ENCODE measurements around the gene KCNN4. TPM values are rescaled to one million over a fixed set of nuclear protein-coding genes. Genes with fewer than 3 reads are reported as not detected.

KCNN4 gene
- total and polyA plus RNA-seq, 4 donors = 0.14 to 30.3 (median 0.51) TPM

DNA sequence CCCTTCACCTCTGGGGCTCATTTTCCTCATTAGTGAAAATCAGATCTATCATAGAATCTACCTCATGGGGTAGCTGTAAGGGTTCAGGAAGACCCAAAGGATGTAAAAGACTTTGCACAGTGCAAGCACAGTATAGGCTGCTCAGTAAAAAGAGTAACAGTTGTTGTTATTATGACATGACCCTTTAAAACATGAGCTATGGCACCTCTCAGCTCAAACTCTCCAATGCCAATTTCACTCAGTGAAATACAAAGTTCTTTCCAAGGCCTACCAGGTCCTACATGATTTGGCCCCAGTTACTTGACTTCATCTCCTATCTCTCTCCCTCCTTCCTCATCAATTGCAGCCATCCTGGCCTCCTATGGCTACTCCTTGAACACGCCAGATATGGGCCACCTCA is 30.9 kb downstream of the KCNN4 start (continued):
- TF ChIP-seq, protein P1, sequence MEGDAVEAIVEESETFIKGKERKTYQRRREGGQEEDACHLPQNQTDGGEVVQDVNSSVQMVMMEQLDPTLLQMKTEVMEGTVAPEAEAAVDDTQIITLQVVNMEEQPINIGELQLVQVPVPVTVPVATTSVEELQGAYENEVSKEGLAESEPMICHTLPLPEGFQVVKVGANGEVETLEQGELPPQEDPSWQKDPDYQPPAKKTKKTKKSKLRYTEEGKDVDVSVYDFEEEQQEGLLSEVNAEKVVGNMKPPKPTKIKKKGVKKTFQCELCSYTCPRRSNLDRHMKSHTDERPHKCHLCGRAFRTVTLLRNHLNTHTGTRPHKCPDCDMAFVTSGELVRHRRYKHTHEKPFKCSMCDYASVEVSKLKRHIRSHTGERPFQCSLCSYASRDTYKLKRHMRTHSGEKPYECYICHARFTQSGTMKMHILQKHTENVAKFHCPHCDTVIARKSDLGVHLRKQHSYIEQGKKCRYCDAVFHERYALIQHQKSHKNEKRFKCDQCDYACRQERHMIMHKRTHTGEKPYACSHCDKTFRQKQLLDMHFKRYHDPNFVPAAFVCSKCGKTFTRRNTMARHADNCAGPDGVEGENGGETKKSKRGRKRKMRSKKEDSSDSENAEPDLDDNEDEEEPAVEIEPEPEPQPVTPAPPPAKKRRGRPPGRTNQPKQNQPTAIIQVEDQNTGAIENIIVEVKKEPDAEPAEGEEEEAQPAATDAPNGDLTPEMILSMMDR (IDR thresholded peaks at IDR 0.05; ENCODE audit: low read depth, low read length, missing input control) = no peak
- TF ChIP-seq JUND (IDR thresholded peaks at IDR 0.05) = no peak
- TF ChIP-seq, protein P2, sequence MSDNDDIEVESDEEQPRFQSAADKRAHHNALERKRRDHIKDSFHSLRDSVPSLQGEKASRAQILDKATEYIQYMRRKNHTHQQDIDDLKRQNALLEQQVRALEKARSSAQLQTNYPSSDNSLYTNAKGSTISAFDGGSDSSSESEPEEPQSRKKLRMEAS (IDR thresholded peaks at IDR 0.05) = no peak
- no peak for TF ChIP-seq NR2F2 (IDR thresholded peaks at IDR 0.05)

DNA sequence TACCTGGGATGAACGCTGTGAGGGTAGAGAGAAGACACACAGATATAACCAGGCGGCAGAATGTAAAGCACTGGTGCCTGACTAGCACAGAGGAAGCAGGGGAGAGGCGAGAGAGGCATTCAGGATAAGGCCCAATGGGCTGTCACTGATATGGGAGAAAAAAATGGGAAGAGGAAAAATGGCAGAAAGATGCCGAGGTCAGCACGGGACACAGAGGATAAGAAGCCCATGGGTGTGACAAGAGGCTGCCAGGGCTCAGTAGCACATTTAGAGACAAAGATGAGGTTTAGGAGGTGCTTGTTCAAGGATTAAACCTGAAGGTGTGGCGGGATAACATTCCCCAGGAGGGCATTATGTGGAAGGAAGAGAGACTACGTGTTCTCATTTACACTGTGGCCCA is 31.6 kb downstream of the KCNN4 start:
- H3K36me3 ChIP-seq (ENCODE audit: control insufficient read depth in 4 of 4, insufficient read depth in 3 of 4, low read depth in 1 of 4, low read length in 3 of 4) = peaks cover 2 to 46% (median 15%) of the 10 kb centered on the region in 4 donors
- TF ChIP-seq, protein P1 (IDR thresholded peaks at IDR 0.05; ENCODE audit: low read depth, low read length, missing input control) = no peak
- TF ChIP-seq FOXA2 (IDR thresholded peaks at IDR 0.05) = no peak
- TF ChIP-seq TAF1 (conservative IDR thresholded peaks at IDR 0.05) = no peak
- TF ChIP-seq HNF4A (conservative IDR thresholded peaks at IDR 0.05) = no peak
- TF ChIP-seq HNF4G (IDR thresholded peaks at IDR 0.05) = no peak
- TF ChIP-seq, protein P2 (IDR thresholded peaks at IDR 0.05) = no peak
- TF ChIP-seq JUND (IDR thresholded peaks at IDR 0.05) = no peak
- TF ChIP-seq NR2F2 (IDR thresholded peaks at IDR 0.05) = no peak
- TF ChIP-seq, protein P3, sequence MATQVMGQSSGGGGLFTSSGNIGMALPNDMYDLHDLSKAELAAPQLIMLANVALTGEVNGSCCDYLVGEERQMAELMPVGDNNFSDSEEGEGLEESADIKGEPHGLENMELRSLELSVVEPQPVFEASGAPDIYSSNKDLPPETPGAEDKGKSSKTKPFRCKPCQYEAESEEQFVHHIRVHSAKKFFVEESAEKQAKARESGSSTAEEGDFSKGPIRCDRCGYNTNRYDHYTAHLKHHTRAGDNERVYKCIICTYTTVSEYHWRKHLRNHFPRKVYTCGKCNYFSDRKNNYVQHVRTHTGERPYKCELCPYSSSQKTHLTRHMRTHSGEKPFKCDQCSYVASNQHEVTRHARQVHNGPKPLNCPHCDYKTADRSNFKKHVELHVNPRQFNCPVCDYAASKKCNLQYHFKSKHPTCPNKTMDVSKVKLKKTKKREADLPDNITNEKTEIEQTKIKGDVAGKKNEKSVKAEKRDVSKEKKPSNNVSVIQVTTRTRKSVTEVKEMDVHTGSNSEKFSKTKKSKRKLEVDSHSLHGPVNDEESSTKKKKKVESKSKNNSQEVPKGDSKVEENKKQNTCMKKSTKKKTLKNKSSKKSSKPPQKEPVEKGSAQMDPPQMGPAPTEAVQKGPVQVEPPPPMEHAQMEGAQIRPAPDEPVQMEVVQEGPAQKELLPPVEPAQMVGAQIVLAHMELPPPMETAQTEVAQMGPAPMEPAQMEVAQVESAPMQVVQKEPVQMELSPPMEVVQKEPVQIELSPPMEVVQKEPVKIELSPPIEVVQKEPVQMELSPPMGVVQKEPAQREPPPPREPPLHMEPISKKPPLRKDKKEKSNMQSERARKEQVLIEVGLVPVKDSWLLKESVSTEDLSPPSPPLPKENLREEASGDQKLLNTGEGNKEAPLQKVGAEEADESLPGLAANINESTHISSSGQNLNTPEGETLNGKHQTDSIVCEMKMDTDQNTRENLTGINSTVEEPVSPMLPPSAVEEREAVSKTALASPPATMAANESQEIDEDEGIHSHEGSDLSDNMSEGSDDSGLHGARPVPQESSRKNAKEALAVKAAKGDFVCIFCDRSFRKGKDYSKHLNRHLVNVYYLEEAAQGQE (IDR thresholded peaks at IDR 0.05) = no peak
- TF ChIP-seq, protein P4, sequence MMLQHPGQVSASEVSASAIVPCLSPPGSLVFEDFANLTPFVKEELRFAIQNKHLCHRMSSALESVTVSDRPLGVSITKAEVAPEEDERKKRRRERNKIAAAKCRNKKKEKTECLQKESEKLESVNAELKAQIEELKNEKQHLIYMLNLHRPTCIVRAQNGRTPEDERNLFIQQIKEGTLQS (IDR thresholded peaks at IDR 0.05) = no peak
- TF ChIP-seq, protein P5, sequence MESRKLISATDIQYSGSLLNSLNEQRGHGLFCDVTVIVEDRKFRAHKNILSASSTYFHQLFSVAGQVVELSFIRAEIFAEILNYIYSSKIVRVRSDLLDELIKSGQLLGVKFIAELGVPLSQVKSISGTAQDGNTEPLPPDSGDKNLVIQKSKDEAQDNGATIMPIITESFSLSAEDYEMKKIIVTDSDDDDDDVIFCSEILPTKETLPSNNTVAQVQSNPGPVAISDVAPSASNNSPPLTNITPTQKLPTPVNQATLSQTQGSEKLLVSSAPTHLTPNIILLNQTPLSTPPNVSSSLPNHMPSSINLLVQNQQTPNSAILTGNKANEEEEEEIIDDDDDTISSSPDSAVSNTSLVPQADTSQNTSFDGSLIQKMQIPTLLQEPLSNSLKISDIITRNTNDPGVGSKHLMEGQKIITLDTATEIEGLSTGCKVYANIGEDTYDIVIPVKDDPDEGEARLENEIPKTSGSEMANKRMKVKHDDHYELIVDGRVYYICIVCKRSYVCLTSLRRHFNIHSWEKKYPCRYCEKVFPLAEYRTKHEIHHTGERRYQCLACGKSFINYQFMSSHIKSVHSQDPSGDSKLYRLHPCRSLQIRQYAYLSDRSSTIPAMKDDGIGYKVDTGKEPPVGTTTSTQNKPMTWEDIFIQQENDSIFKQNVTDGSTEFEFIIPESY (IDR thresholded peaks at IDR 0.05) = no peak
- TF ChIP-seq EGR1 (IDR thresholded peaks at IDR 0.05; ENCODE audit: low read depth in 2 of 2) = no peak
- no peak for TF ChIP-seq SP1 (IDR thresholded peaks at IDR 0.05)
- TF ChIP-seq RAD21 (IDR thresholded peaks at IDR 0.05) = no peak
- no peak for TF ChIP-seq FOXA1 (IDR thresholded peaks at IDR 0.05)
- TF ChIP-seq YY1 (IDR thresholded peaks at IDR 0.05) = no peak
- no peak for TF ChIP-seq RXRA (IDR thresholded peaks at IDR 0.05)
- no peak for TF ChIP-seq GABPA (IDR thresholded peaks at IDR 0.05 in 1 of 2, conservative IDR thresholded peaks at IDR 0.05 in 1 of 2)
- H3K9ac ChIP-seq (ENCODE audit: low read depth in 1 of 2, low read length in 2 of 2) = no peak overlapping the region

More for the DNA sequence above, 31.6 kb downstream of the KCNN4 start:
- Histone ChIP-seq H3K27ac (ENCODE audit: low read depth in 1 of 2, low read length in 2 of 2) (no peak overlapping the region), H3K9me3 (ENCODE audit: control insufficient read depth in 4 of 4, low read length in 3 of 4) (no peaks in the 10 kb centered on the region), H3K27me3 (ENCODE audit: control insufficient read depth in 4 of 4, insufficient read depth in 4 of 4, low read length in 3 of 4) (no peaks in the 10 kb centered on the region), H3K4me1 (ENCODE audit: control insufficient read depth in 4 of 4, insufficient read depth in 4 of 4, low read length in 3 of 4) (peaks cover 5 to 13% (median 8%) of the 10 kb centered on the region in 4 donors), H3K4me3 (ENCODE audit: low read depth in 1 of 3, low read length in 3 of 3) (no peak overlapping the region)
- 86% methylated on average over 7 of the region's 7 CpGs for WGBS
- DNase-seq (ENCODE audit: low spot score) = no peak

Measured in liver (tissue), 9 donors.